HS-27A (cell line): ENCODE results near the gene SPTLC1.
A peak's percentile ranks its signal among the peaks of the same experiment; 100 is the strongest.
"Not testable (repeated sequence)": the region's sequence is repeated elsewhere in the genome, so short reads cannot be mapped to it uniquely, and the experiment has no call there.

Experiments
- DNase-seq: peaks from one replicate; pipeline ENCODE4 v3.0.0-alpha.2; 2012; ENCODE audit warnings: low read depth, missing footprints

The SPTLC1 gene

DNA sequence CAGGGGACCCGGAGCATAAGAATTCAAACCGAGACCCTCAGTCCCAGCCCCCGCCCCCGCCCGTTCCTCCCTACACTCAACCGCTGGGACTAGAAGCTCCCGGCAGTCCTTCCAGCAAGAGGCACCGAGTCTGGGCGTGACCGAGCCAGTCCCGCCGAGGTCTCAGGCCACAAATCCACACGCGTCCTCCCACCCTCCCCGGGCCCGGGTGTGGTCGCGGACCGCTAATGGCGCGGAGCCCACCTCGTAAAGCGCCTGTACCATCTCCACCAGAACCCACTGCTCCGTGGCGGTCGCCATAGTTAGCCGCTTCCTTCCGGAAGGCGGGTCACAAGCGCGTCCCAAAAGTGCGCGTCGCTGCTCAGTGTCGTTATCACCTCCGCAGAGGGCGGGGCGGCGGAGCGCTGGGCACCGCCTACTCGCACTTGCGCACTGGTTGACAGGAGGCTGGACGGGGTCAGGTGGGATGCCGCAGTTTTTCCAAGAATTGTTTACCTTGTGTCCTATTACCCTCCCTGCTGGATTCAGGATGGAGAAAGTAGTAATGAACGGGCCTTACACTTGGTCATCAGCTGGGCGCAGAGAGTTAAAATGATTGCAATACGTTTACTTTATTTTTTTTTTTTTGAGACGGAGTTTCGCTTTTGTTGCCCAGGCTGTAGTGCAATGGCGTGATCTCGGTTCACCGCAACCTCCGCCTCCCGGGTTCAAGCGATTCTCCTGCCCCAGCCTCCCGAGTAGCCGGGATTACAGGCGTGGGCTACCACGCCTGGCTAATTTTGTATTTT, at the start of gene SPTLC1:
Gene SPTLC1 (minus strand): TSS at position 343 of the 788 bp plus-strand sequence. CDS start 43 bp downstream, at position 300.
- DNase-seq = peak; percentile 80

DNA sequence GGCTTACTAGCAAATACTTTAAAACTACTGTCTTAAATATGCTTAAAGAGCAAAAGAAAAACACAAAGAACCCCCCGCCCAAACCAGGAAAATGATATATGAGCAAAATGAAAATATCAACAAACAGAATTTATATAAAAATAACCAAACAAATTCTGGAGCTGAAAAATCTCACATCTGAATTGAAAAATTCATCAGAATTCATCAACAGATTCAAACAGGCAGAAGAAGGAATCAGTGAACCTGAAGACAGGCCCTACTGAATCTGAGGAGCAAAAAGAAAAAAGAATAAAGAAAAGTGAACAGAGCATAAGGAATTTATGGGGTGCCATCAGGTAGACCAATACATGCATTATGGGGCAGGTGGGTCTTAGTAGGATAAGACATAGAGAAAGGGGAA, 49.8 kb upstream of the SPTLC1 start:
- no peak for DNase-seq

DNA sequence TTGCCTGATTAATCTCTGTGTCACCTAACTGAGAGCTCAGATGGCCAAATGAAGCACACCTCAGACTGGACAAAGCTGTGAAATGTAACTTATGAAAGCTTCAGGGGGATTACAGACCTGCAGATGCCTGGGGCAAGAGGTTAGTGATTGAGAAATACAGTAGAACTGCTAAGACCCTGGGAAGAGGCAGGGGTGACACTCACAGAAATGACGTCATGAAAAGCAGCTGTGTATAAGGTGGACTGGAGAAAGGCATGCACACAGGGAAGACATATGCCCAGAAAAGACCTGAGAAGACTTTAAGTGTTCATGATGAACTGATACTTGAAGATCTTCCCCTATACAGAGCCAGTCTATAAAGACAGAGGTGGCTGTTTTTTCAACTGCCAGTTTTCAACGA, 49.3 kb upstream of the SPTLC1 start:
- DNase-seq = no peak

DNA sequence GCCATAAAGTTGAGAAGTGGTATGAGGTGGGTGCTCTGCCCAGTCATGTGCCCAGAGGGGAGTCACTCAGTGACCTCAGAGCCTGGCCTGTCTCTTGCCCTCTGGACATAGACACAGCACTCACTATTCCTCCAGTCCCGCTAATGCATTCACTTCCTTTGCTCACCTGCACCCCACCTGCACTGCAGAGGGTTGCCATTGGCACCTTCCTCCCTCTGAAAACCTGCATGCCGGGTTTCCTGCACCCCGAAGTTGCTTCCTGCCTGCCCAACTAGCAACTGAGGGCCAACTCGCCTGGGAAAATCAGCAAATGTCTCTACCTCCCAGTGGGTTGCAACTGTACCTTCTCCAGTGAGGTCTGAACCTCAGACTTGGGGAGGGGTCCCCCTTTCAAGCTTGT, 48.1 kb upstream of the SPTLC1 start:
- no peak for DNase-seq

DNA sequence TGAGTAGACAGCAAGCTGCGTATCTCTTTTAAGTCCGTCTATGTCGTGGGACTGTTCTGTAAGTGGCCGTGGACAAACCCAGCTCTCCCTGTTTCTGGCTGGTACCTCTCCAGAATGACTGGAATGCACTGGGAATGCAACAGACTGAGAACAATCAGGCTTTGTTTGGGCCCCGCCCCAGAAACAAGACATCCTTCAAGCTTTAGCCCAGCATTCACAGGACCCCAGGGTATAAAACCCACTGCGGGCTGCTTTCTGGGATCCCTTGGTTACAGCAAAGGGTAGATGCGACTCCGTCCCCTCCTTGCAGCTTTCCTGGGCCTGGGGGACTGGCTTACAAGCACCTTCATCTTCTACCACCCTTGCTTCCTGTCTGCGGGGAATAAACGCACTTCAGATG, 45.6 kb upstream of the SPTLC1 start:
- no peak for DNase-seq

GRCh38 chr9:92159058-92159457, 43.8 kb upstream of the SPTLC1 start:
- no peak for DNase-seq

- no peak for DNase-seq
Measured at GRCh38 chr9:92158097-92158601, 42.9 kb upstream of the SPTLC1 start.

DNA sequence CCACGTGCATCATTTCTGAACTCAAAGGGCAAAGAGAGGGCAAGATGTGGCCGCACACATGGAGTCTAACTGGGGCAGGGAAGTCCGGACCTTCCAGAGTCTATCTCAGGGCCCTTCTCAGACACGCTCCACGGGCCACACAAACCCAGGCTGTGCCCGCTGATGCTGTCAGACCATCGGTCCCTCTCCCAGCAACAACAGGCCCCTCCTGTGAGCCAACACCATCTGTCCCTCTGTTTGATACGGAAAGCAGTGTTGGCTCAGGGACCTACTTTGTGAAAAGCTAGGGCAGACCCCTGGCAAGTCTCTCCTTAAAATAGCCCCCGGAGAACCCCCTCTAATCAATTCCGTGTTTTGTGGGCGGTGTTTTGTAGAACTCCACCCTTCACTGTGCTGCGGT, 40.5 kb upstream of the SPTLC1 start:
- DNase-seq = not testable (repeated sequence)

DNA sequence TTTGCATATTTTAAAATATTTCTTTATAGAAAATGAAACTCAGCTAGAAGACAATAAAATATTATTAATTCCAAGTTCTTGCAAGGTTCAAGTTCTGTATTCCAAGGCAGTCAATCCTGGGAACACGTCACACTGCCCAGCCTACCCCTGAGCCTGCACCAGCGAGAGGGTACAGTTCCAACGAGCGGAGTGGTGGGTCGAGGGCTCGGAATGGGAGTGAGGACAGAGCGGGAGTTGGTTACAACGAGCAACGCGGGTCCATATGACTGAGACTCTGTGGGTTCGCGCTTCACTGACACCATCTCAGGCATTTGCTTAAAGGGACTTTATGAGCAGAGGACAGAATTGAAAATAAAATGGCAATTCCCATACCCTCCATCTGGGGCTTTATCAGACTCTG, 40.0 kb upstream of the SPTLC1 start:
- no peak for DNase-seq

DNA sequence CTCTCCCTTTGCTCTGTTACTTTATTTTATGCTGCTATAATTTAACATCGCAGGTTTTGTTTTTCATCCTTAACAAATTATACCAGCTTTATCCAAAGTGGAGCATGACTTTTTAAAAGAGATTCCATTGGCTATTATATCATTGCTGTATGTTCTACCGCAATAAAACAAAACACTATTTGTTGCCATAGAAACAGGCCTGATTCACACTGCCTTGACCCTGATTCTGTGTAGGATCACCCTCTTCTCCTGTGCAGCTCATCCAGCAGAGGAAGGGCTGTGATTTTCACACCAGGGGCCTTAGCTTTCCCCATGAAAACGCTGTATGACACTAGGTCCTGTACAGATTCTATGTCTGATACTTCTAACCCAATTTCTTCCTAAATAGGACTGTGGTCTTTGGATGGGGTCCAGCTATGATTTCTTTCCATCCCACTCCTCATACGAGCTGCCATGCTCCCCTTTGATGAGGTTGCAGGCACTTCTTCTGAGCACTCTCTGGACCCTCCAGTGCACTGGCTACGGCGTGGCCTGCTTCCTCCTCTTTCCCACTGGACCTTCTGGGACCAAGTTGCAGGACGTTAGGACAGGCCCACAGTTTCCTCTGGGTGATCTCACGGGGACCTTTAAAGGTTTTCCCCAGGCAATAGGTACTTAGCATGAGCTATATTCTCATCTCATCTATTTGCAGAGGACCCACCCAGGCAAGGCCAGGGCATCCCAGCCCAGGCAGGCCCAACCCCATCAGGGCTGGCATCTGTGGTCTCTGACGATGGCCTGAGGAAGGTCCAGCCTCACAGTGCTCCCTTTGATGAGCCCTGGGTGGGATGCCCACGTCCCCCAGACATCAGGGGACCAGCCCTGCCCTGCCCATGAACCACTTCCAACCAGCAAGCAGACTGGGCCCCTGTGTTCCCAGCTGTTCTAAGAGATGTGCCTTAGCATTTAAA, 38.5 kb upstream of the SPTLC1 start:
- DNase-seq = not testable (repeated sequence)

- no peak for DNase-seq
Measured at GRCh38 chr9:92151691-92152393, 36.6 kb upstream of the SPTLC1 start.

- not testable (repeated sequence) for DNase-seq
Measured at GRCh38 chr9:92150501-92151470, 35.6 kb upstream of the SPTLC1 start.

DNA sequence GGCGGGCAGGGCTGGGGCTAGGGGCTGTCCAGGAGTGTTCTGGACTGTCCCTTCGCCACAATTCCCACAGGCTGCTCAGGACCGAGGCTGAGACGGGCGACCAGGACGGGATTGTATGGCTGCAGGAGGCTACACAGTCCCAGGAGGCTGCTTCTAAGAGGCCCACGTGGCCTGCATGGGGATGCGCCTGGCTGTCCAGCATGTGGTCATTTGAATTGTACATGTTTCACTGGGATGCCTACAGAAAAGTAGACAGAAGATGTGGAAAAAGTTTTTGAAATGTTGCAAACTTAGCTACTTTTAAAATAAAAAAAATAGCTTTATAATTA, 32.6 kb upstream of the SPTLC1 start:
- no peak for DNase-seq

DNA sequence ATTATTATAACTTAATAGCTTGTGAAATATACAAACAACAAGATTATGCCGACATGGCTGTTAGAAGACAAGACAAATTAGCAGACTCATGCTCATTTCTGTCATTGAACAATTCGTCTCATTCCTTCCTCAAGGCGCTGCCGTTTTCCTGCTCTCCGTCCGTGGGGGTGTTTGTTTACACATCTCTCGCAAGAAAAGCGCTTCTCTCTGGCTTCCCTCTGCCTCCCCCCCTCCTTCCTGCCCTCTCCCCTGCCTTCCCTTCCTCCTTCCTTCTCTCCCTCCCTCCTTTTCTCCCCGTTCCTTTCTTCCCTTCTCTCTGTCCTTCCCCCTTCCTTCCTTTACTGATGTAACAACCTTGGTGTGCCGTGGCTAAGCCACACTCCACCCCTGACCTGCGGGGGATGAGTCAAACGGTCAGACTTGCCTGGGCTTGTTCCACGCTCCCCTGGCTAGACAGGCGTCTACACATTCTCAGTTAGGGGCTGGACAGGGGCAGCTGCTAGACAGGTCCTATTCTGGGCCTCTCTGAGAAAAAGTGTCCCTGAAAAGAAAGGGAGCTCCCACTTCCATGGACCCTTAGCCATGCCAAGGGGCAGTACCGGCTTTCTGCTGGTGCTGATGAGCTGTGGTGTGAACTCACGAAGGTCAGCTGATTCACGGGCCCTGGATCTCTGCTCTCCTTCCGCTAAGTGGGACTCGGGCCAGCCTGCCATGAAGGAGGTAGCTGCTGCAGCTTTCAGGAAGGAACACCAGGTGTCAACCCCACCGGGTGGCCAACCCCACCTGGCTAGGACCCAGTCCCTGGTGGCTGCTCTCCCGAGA, 32.0 kb upstream of the SPTLC1 start:
- no peak for DNase-seq

- DNase-seq = no peak
Measured at GRCh38 chr9:92146610-92147009, 31.4 kb upstream of the SPTLC1 start.

DNA sequence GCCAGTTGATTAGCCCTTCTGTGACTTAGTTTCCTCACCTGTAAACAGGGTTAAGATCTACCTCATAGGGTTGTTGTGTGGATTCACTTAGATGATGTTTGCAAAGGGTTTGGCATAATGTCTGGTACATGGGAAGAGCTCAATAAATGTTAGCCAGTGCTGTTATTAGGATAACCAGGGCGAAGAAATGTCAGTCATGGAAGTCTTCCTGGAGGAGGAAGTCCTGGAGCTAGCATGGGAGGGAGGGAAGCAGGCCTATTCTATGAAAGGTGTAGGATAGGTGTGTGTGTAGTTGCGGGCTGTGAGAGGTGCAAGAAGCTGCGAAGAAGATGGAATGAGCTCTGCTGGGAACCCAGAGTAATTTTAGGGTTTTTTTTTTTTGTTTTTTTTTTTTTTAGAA, 30.6 kb upstream of the SPTLC1 start:
- not testable (repeated sequence) for DNase-seq

GRCh38 chr9:92142329-92142728, 27.1 kb upstream of the SPTLC1 start:
- no peak for DNase-seq

DNA sequence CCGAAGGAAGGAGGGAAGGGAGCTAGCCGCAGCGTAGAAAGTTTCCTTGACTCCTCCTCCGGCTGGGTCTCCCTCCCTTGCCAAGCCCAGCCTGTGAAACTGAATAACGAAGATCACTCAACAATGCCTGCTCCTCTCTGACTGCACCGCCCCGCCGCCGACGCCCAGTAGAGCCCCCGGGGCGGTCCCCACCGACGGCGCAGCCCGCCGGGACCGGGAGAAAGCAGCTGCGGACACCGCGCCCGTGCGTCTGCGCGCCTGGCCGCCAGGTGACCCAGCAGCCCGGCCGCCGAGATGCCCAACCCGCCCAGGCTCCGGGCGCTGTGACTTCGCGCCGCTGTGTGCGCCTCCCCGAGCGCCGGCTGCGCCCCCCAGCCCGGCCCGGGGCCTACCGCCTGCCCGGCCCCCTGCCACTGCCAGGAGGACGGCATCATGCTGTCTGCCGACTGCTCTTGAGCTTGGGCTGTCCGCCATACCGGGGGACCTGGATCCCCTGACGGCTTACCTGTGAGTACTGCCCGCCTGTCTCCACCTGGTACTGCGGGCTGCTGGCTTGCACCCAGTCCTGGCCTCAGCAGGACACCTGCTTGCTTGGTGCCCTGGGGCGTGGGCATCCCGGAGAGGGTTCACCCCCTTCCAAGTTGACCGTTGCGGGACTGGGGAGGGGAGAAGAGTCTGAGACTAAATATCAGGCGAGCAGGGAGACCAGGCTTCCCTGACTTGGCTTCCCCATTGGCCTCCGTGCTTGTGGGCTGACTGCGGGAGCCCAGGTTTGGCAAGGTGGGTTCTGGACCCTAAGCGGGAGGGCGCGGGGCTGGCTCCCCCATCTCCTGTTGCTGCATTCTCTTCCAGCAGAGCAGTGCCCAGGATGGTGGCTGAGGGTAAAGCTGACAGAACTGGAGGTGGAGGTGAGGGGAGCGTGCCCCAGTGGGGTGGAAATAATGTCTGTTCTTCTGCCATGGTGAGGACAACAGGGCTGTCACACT, 26.2 kb upstream of the SPTLC1 start:
- DNase-seq = no peak

DNA sequence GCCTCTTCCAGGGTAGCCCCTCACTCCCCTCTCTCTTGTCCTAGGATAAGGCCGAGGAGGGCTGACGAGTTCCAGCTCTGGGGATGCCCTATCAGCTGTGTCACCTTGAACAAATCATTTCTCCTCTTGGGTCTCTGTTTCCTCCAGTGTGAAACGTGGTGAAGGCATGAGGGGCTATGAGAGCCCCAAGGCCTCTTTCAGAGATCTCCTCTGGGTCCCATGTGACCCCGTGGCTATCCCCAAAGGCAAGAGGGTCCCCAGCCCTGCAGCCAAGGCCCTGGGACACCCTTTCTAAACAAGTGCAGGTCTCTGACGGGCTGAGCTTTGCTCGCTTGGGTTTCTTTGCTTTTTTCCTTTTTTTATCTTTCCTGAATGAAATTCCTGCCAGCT, 25.5 kb upstream of the SPTLC1 start:
- no peak for DNase-seq
